ENCODE results near the gene POC1A. TPM values are rescaled to one million over a fixed set of nuclear protein-coding genes. Genes with fewer than 3 reads are reported as not detected.
A peak's percentile ranks its signal among the peaks of the same experiment; 100 is the strongest.

POC1A gene
- polyA plus RNA-seq, 1 of the 3 experiments (the other 2 are of a cell fraction): 11.7 TPM

GRCh38 chr3:52191663-52192062 lies 37.4 kb upstream of the POC1A start (continued):
- TF ChIP-seq JUND (IDR thresholded peaks at IDR 0.05) (no peak), RXRA (IDR thresholded peaks at IDR 0.05; ENCODE audit: borderline replicate concordance, low read depth) (no peak), NFIC (IDR thresholded peaks at IDR 0.05; ENCODE audit: borderline replicate concordance) (no peak), SMC3 (IDR thresholded peaks at IDR 0.05; ENCODE audit: low read depth, low read length) (no peak), MEF2A (IDR thresholded peaks at IDR 0.05; ENCODE audit: borderline replicate concordance, low read depth) (no peak), TAF1 (IDR thresholded peaks at IDR 0.05; ENCODE audit: borderline replicate concordance, low read depth, low read length) (no peak)
- TF ChIP-seq, protein P1, sequence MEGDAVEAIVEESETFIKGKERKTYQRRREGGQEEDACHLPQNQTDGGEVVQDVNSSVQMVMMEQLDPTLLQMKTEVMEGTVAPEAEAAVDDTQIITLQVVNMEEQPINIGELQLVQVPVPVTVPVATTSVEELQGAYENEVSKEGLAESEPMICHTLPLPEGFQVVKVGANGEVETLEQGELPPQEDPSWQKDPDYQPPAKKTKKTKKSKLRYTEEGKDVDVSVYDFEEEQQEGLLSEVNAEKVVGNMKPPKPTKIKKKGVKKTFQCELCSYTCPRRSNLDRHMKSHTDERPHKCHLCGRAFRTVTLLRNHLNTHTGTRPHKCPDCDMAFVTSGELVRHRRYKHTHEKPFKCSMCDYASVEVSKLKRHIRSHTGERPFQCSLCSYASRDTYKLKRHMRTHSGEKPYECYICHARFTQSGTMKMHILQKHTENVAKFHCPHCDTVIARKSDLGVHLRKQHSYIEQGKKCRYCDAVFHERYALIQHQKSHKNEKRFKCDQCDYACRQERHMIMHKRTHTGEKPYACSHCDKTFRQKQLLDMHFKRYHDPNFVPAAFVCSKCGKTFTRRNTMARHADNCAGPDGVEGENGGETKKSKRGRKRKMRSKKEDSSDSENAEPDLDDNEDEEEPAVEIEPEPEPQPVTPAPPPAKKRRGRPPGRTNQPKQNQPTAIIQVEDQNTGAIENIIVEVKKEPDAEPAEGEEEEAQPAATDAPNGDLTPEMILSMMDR (IDR thresholded peaks at IDR 0.05): no peak

DNA sequence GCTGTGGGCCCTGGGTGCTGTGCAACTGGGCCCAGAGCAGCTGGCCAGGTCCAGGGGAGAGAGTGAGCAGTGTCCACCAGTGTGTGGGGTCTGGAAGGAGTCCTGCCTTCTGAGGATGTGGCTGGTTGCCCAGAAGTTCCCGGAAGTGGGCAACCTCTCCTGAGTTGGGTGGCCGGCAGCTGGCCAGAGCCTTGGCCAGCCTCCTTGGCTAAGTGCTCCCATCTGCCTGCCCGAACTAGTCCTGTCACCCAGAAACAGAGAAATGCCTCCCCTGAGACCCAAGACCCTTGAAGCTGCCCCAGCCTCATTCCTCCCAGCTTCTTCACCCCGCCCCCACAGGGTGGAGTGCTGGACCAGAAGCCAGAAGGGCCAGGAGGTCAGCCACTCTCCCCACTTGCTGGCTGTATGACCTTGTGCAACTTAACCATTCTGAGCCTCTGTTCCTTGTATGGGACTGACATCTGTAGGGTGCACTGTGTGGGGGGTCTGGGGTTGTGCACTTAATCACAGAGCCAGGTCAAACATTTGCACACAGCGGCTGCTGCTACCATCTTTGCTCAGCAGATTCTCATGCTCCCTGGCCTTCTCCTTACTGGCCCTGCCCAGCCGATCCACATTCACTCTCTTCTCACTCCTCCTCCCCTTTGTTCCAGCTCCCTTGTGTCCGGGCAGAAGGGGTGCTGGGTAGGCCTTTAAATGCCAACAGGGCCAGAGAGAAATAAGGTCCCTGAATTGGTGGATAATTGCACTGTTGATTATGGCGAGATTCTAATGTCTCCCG lies 36.3 kb upstream of the POC1A start:
- Histone ChIP-seq H4K20me1 (ENCODE audit: insufficient read depth) (no peaks in the 10 kb centered on the region), H3F3A (replicated peaks; ENCODE audit: insufficient read depth) (peaks cover 4% of the 10 kb centered on the region), H3K4me1 (ENCODE audit: control insufficient read depth in 1 of 2, insufficient read depth in 2 of 2, low read depth in 1 of 2, low read length in 1 of 2) (peaks cover 10 to 16% of the 10 kb centered on the region in 2 experiments; a peak in 3 of 4 replicates), H3K9ac (no peak overlapping the region), H3K9me2 (no peaks in the 10 kb centered on the region), H3K27me3 (ENCODE audit: insufficient read depth) (no peaks in the 10 kb centered on the region), H3K9me3 (no peaks in the 10 kb centered on the region), H2AFZ (ENCODE audit: low read depth) (peak overlapping the region; percentile 12; the same call in 1 of the 2 replicates), H3K4me2 (peak overlapping the region; percentile 58; the same call in 1 of the 2 replicates), H3K36me3 (replicated peaks in 1 of 2; ENCODE audit: control insufficient read depth in 1 of 2, insufficient read depth in 2 of 2, low read length in 1 of 2) (no peaks in the 10 kb centered on the region), H3K27ac (ENCODE audit: low read depth in 2 of 2, low read length in 1 of 2) (peak overlapping the region in 1 of 2 experiments; percentile 33; a peak in 2 of 4 replicates), H3K4me3 (ENCODE audit: low read depth in 2 of 2, low read length in 1 of 2) (no peak overlapping the region), H3K79me2 (ENCODE audit: insufficient read depth) (no peaks in the 10 kb centered on the region)
- 82% methylated on average over 6 of the region's 9 CpGs for WGBS (ENCODE audit: low lambda C conversion rate)
- no peak for DNase-seq
- POLR2A ChIA-PET: no interaction called here
- CTCF ChIA-PET: interaction anchor here (1.2 kb wide), 2 partner anchors 186 to 190 kb away, joined by 3 read pairs; no protein-coding TSS in a partner anchor
- TF ChIP-seq MAX (IDR thresholded peaks at IDR 0.05; ENCODE audit: low read depth) (peak; percentile 49; the same call in 1 of the 2 replicates), NFIC (IDR thresholded peaks at IDR 0.05; ENCODE audit: borderline replicate concordance) (peak; percentile 93), SIN3A (IDR thresholded peaks at IDR 0.05; ENCODE audit: borderline replicate concordance, low read depth, low read length) (no peak), IRF3 (IDR thresholded peaks at IDR 0.05; ENCODE audit: low read depth, low read length) (no peak), ELF1 (IDR thresholded peaks at IDR 0.05) (peak; percentile 72), TAF1 (IDR thresholded peaks at IDR 0.05; ENCODE audit: borderline replicate concordance, low read depth, low read length) (no peak), RXRA (IDR thresholded peaks at IDR 0.05; ENCODE audit: borderline replicate concordance, low read depth) (peak; percentile 39; the same call in 1 of the 2 replicates), EP300 (IDR thresholded peaks at IDR 0.05; ENCODE audit: borderline replicate concordance in 1 of 2, low read depth in 1 of 2, low read length in 1 of 2) (peak in 1 of 2 experiments; percentile 39; a peak in 1 of 4 replicates), CHD2 (IDR thresholded peaks at IDR 0.05; ENCODE audit: low read length, partially characterized antibody) (no peak), YY1 (IDR thresholded peaks at IDR 0.05; ENCODE audit: low read depth) (no peak), NRF1 (IDR thresholded peaks at IDR 0.05; ENCODE audit: low read depth, low read length) (no peak), USF2 (IDR thresholded peaks at IDR 0.05; ENCODE audit: borderline replicate concordance, low read depth, low read length) (no peak), RCOR1 (IDR thresholded peaks at IDR 0.05; ENCODE audit: low read length) (no peak)
- TF ChIP-seq, protein P2, sequence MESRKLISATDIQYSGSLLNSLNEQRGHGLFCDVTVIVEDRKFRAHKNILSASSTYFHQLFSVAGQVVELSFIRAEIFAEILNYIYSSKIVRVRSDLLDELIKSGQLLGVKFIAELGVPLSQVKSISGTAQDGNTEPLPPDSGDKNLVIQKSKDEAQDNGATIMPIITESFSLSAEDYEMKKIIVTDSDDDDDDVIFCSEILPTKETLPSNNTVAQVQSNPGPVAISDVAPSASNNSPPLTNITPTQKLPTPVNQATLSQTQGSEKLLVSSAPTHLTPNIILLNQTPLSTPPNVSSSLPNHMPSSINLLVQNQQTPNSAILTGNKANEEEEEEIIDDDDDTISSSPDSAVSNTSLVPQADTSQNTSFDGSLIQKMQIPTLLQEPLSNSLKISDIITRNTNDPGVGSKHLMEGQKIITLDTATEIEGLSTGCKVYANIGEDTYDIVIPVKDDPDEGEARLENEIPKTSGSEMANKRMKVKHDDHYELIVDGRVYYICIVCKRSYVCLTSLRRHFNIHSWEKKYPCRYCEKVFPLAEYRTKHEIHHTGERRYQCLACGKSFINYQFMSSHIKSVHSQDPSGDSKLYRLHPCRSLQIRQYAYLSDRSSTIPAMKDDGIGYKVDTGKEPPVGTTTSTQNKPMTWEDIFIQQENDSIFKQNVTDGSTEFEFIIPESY (IDR thresholded peaks at IDR 0.05; ENCODE audit: borderline replicate concordance, low read depth): no peak
- TF ChIP-seq, protein P3, sequence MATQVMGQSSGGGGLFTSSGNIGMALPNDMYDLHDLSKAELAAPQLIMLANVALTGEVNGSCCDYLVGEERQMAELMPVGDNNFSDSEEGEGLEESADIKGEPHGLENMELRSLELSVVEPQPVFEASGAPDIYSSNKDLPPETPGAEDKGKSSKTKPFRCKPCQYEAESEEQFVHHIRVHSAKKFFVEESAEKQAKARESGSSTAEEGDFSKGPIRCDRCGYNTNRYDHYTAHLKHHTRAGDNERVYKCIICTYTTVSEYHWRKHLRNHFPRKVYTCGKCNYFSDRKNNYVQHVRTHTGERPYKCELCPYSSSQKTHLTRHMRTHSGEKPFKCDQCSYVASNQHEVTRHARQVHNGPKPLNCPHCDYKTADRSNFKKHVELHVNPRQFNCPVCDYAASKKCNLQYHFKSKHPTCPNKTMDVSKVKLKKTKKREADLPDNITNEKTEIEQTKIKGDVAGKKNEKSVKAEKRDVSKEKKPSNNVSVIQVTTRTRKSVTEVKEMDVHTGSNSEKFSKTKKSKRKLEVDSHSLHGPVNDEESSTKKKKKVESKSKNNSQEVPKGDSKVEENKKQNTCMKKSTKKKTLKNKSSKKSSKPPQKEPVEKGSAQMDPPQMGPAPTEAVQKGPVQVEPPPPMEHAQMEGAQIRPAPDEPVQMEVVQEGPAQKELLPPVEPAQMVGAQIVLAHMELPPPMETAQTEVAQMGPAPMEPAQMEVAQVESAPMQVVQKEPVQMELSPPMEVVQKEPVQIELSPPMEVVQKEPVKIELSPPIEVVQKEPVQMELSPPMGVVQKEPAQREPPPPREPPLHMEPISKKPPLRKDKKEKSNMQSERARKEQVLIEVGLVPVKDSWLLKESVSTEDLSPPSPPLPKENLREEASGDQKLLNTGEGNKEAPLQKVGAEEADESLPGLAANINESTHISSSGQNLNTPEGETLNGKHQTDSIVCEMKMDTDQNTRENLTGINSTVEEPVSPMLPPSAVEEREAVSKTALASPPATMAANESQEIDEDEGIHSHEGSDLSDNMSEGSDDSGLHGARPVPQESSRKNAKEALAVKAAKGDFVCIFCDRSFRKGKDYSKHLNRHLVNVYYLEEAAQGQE (IDR thresholded peaks at IDR 0.05; ENCODE audit: low read depth, low read length): no peak
